Upper lobe of right lung (tissue), 1 donor: ENCODE measurements around the gene CBR3. TPM values are rescaled to one million over a fixed set of nuclear protein-coding genes. Genes with fewer than 3 reads are reported as not detected.

Experiments used
- ATAC-seq: fragments of 200-7000 bp; cut with Tn5 transposase; one replicate; pipeline ENCODE4 v1.9.1; 2020; ENCODE audit warnings: mild to moderate bottlenecking, moderate library complexity
- DNase-seq: peaks from one replicate; pipeline ENCODE4 v3.0.0-alpha.2; 2020
- H3K27ac ChIP-seq: fragments of 200-600 bp; one replicate; pipeline ENCODE4 v1.8.0; 2022
- H3K27me3 ChIP-seq: fragments of 200-600 bp; one replicate; pipeline ENCODE4 v1.8.0; 2022; ENCODE audit warnings: mild to moderate bottlenecking
- H3K36me3 ChIP-seq: fragments of 200-600 bp; one replicate; pipeline ENCODE4 v1.8.0; 2022
- H3K4me1 ChIP-seq: fragments of 200-600 bp; one replicate; pipeline ENCODE4 v1.8.0; 2022
- H3K4me3 ChIP-seq: fragments of 200-600 bp; one replicate; pipeline ENCODE4 v1.8.0; 2022; ENCODE audit warnings: mild to moderate bottlenecking
- H3K9me3 ChIP-seq: fragments of 200-600 bp; one replicate; pipeline ENCODE4 v1.8.0; 2022
- intact Hi-C: fragments of 100-400 bp; cut with DNase I; formaldehyde crosslinking; loops from one replicate; pipeline ENCODE4 v1.11.0; 2022
- total RNA-seq: library from RNA; stranded (reverse); fragmentation: NEBNext Ultra II Directional; extraction: Animal tissue kit (Norgen Biotek cat#: 25700); gene quantifications from one replicate; pipeline ENCODE4 v1.2.1, GENCODE V29; 2021
- TF ChIP-seq, protein P1 (sequence below): fragments of 200-600 bp; IDR thresholded peaks from one replicate; pipeline ENCODE4 v1.8.0; 2022; ENCODE audit warnings: antibody characterized with exemption
- donor health status: DM: no; HTN: yes; CAD: no; lungs with severe emphysema.

The CBR3 gene
- total RNA-seq, 1 donor from 2014 or later = 4.1 TPM

DNA sequence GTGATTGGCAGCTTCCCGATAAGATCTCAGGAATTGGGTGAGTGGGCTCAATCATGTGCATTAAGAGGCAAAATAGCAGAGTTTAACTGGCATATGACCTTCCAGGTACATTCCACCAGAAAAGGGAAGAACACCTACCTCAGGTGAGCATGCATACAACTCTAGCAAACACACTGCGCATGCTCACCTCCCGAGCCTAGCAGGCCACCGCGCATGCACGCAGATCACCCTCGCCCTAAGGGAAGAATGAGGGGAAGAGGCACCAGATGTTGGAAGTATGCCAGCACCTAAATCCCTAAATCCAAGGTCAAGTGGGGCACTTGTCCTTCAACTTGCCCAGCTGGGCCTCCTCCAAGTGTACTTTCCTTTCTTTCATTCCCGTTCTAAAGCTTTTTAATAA lies 23.6 kb upstream of the CBR3 start:
- intact Hi-C loops = no loop called here
- H3K4me3 ChIP-seq = no peak overlapping the region
- H3K4me1 ChIP-seq = peaks cover 8% of the 10 kb centered on the region
- H3K36me3 ChIP-seq = no peaks in the 10 kb centered on the region
- H3K9me3 ChIP-seq = no peaks in the 10 kb centered on the region
- TF ChIP-seq, protein P1, sequence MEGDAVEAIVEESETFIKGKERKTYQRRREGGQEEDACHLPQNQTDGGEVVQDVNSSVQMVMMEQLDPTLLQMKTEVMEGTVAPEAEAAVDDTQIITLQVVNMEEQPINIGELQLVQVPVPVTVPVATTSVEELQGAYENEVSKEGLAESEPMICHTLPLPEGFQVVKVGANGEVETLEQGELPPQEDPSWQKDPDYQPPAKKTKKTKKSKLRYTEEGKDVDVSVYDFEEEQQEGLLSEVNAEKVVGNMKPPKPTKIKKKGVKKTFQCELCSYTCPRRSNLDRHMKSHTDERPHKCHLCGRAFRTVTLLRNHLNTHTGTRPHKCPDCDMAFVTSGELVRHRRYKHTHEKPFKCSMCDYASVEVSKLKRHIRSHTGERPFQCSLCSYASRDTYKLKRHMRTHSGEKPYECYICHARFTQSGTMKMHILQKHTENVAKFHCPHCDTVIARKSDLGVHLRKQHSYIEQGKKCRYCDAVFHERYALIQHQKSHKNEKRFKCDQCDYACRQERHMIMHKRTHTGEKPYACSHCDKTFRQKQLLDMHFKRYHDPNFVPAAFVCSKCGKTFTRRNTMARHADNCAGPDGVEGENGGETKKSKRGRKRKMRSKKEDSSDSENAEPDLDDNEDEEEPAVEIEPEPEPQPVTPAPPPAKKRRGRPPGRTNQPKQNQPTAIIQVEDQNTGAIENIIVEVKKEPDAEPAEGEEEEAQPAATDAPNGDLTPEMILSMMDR = no peak
- no peak overlapping the region for H3K27ac ChIP-seq
- no peaks in the 10 kb centered on the region for H3K27me3 ChIP-seq
- ATAC-seq (no peak), DNase-seq (peak; percentile 74)

DNA sequence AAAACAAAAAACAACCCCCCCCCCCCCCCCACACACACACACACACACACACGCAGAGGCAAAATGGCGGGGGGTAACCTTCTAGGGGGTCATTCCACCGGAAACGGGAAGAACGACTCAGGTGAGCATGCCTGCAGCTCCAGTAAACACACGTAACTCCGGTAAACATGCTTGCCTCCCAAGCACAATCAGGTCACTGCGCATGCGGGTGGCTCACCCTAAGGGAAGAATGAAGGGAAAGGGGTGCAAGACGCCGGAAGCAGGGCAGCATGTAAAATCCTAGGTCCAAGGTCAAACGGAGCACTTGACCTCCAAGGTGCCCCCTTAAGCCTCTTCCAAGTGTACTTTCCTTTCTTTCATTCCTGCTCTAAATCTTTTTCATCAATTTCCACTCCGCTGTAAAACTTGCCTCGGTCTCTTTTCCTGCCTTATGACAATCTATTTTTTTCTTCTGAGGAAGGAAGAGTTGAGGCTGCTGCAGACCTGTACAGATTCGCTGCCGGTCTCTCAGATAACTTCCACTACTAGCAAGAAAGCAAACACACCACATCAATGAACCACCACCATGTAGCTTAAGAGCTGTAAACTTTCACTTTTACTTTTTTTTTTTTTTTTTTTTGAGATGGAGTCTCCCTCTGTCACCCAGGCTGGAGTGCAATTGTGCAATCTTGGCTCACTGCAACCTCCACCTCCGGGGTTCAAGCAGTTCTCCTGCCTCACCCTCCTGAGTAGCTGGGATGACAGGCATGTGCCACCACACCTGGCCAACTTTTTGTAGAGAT lies 21.0 kb upstream of the CBR3 start:
- Histone ChIP-seq H3K36me3 (no peaks in the 10 kb centered on the region), H3K4me1 (peaks cover 8% of the 10 kb centered on the region), H3K4me3 (peak overlapping the region; percentile 49), H3K27me3 (no peaks in the 10 kb centered on the region), H3K9me3 (no peaks in the 10 kb centered on the region), H3K27ac (peak overlapping the region; percentile 82)
- intact Hi-C loops = no loop called here
- DNase-seq (peak; percentile 94), ATAC-seq (peak; percentile 84)
- TF ChIP-seq, protein P1 = no peak

GRCh38 chr21:36115138-36115730 lies 19.6 kb upstream of the CBR3 start:
- Histone ChIP-seq H3K36me3 (no peaks in the 10 kb centered on the region), H3K4me3 (no peak overlapping the region), H3K27ac (no peak overlapping the region), H3K27me3 (no peaks in the 10 kb centered on the region), H3K9me3 (no peaks in the 10 kb centered on the region), H3K4me1 (peaks cover 8% of the 10 kb centered on the region)
- DNase-seq (peak; percentile 25), ATAC-seq (no peak)
- TF ChIP-seq, protein P1 = no peak
- intact Hi-C loops = no loop called here

DNA sequence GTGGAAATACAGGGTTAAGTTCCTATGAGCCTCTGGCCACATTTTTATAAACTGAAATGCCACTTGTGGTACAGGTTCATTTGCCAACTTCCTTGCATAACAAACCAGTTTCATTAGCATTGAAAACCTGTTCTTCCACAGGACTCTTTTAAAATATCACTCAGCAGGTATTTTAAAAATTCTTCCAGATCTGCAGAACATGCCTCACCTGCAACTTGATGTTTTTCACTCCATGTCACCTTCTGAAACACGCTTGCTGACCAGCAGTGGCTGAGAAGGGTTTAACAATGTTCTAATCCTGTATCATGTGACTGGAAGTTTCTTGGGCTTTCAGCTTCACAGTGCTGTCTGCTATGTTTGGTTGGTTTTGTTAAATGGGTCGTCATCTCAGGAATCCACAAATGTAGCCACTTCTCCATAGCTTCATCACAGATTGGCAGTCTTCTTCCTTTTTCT lies 17.6 kb upstream of the CBR3 start:
- no peak for ATAC-seq
- H3K9me3 ChIP-seq = no peaks in the 10 kb centered on the region
- H3K36me3 ChIP-seq = no peaks in the 10 kb centered on the region
- H3K27ac ChIP-seq = peak overlapping the region; percentile 14
- no peaks in the 10 kb centered on the region for H3K27me3 ChIP-seq
- intact Hi-C loops = no loop called here
- TF ChIP-seq, protein P1 = no peak
- H3K4me1 ChIP-seq = peaks cover 8% of the 10 kb centered on the region
- no peak overlapping the region for H3K4me3 ChIP-seq
- no peak for DNase-seq

- peak; percentile 65 for DNase-seq
Measured at GRCh38 chr21:36120304-36120888, 14.5 kb upstream of the CBR3 start.

More at GRCh38 chr21:36120304-36120888, 14.5 kb upstream of the CBR3 start:
- no peaks in the 10 kb centered on the region for H3K27me3 ChIP-seq
- H3K36me3 ChIP-seq = no peaks in the 10 kb centered on the region
- intact Hi-C loops = no loop called here
- TF ChIP-seq, protein P1 = no peak
- H3K27ac ChIP-seq = peak overlapping the region; percentile 44
- H3K4me3 ChIP-seq = no peak overlapping the region
- no peaks in the 10 kb centered on the region for H3K4me1 ChIP-seq
- ATAC-seq = peak; percentile 73
- H3K9me3 ChIP-seq = no peaks in the 10 kb centered on the region
